ENCODE results near the gene CD164.
"Not testable (repeated sequence)": the region's sequence is repeated elsewhere in the genome, so short reads cannot be mapped to it uniquely, and the experiment has no call there.

Gene CD164

DNA sequence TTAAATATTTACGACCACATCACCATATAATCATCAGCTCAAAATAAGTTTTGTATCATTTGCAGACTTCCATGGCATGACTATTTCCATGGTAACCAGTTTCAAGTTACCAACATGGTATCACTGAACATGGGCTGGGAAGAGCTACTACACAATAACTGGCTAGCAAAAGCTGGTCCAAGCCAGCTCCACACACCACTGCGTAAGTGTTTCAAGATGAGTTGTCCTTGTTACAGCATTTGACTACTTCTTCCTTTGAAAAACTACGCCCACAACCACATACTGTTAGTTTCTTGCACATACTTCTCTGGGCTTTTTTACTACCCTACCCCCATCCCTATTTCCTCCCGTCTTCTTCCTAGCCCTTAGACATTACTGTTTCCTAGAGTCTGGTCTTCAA is 8.5 kb downstream of the CD164 start:
- peak; percentile 84 for DNase-seq

DNA sequence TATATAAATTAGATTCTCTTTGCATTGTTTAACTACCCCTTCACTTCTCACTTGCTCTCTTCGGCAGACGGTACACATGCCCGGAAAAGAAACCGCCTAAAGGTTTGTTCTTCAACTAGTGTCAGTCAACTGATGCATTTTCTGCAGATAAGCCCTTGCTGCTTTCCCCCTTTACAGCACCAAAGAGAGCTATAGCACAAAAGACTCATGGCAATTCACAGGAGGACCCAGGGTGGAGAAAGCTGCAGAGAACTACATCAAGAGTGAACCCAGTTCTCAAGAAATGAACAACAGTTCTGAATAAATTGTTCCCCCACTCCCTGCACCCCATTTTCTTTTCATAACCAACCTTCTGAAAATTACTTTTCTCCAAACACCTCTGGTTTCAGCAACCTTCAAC is 8.9 kb downstream of the CD164 start:
- no peak for DNase-seq

DNA sequence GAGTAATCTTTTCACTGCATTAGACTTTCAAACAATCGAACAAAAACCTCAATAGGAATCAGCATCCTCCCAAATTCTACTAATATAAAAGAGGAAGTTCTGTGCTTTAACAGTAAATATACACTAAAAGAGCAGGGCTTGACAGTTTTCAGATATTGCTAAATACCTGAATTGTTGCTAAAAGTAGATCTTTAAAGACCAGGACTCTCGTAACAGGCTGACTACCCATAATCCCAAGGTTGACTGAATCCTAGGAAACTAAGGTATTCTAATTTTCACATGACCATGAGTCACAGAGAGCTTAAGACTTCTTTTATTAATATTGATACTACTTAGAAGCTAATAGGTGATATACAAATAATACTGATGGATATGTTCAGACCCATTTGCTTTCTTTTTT is 10.1 kb downstream of the CD164 start:
- DNase-seq: peak; percentile 42

DNA sequence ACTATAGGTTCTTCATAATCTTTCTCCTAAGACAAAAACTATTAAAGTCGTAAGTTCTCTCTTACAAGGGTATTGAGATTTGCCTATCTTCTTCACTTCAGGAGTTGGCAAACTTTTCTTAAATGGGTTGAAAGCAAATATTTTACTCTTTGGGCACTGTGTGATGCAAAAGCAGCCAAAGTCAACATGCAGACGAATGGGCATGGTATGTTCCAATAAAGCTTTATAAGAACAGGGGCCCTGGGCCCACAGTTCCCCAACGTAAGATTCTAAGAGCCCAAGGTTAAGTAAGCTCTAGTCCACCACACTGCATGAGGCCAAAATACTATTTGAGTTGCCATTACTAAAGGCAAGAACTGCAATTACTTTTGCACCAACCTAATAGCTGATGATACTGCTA is 11.5 kb downstream of the CD164 start:
- no peak for DNase-seq

DNA sequence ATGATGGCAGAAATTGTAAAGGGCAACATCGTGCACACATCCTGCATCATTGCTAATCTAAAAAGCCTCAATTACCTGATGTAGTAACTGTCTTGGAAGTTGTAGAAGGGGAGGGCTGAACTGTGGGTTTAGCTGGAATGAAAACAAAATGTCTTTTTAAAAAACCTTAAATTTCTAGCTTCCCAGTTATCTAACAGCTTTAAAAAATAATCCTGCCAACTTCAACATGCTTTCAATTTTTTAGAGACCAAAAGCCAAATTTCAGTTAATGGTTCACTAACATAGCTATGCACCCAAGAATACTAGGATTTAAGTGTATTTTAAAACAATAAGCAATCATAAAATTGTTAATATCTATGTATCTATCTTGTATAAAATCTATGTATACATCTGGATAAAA is 11.9 kb downstream of the CD164 start:
- DNase-seq: no peak

DNA sequence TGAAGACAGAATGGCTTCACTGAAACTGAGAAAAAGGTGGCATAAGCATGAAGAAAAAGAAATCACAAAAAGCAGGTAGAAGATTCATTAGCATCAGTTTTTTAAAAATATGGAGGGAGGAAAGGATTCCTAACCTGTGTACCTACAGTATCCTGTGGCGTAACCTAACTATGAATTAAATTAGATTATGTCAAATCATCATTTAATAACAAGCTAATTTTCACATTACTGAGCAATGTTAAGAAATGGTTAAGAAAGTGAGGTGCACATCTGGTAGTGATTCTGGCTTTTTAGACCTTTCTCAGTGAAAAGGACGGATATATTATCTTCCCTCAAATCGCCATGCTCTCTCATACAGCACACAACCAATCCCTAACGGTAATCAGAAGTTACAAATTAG is 12.5 kb downstream of the CD164 start:
- no peak for DNase-seq

DNA sequence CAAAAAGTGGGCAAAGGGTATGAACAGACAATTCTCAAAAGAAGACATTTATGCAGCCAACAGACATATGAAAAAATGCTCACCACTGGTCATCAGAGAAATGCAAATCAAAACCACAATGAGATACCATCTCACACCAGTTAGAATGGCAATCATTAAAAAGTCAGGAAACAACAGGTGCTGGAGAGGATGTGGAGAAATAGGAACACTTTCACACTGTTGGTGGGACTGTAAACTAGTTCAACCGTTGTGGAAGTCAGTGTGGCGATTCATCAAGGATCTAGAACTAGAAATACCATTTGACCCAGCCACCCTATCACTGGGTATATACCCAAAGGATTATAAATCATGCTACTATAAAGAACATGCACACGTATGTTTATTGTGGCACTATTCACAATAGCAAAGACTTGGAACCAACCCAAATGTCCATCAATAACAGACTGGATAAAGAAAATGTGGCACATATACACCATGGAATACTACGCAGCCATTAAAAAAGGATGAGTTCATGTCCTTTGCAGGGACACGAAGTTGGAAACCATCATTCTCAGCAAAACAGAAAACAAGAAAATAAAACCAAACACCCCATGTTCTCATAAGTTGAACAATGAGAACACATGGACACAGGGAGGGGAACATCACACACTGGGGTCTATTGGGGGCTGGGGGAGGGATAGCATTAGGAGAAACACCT is 17.7 kb downstream of the CD164 start:
- not testable (repeated sequence) for DNase-seq

DNA sequence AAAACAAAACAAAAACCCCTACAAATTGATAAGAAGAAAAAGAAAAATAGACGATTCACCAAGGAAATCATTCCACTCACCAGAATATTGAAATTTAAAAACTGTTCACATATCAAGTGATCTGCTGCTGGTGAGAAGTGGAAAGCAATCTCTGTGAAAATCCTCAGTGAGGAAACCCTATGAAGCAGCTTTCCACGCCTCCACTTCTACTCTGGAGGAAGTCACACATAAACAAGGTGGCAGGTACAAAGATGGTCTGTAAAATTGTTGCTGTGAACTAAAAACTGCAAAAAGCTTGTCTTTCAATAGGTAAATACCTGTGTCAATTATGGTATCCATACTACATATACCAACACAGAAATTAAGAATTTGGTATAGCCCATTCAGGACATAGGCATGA is 18.5 kb downstream of the CD164 start:
- DNase-seq: no peak

DNA sequence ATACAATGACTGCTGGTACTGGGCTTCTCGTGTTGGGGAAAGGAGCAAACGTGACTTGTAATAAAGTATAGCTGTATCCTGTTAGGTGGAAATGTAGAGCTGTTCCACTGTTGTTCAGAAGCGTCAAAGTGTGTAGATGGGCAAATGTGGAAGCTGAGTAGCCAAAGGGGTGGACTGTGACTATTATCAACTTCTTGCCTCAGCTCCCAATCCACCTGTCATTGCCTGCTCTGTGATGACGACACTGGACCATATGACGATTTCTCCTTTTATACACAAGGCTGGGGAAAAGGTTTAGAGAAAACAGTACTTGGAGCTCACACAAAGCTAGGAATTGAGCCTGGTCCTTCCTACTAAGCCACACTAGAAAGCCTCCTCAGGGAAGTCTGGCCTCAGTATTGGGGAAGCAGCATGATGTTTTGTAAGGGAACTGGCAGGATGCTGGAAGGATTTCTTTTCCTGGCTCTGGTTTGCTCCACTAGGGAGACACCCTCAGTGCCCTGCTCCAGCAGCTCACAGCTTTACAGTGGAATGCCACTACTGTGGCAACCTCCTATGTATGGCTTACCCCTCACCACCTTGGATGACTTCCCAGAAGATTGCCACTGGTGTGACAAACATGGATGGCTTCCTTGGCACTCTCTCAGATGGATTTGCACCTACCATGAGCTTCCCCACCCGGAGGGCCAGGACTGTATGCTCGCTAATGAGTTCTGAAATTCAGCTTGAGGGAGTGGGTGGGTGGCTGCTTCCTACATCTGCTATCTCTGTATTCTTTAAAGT is 20.0 kb downstream of the CD164 start:
- no peak for DNase-seq

DNA sequence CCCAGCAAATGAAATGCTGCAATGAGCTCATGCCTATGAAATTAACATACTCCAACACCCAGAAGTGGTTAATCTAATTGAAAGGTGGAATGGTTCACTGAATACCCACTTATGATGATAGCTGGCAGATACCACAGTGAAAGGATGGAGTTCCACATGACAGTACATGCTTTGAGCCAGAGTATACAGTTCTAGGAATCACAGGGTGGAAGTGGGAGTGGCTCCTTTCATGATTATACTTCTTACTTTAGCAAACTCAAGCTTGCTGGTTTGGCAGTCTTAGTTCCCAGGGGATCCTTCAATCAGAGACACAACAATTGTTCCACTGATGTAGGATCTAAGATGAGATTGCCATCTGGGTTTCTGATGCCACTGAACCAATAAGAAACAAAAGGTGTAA is 21.5 kb downstream of the CD164 start:
- no peak for DNase-seq

DNA sequence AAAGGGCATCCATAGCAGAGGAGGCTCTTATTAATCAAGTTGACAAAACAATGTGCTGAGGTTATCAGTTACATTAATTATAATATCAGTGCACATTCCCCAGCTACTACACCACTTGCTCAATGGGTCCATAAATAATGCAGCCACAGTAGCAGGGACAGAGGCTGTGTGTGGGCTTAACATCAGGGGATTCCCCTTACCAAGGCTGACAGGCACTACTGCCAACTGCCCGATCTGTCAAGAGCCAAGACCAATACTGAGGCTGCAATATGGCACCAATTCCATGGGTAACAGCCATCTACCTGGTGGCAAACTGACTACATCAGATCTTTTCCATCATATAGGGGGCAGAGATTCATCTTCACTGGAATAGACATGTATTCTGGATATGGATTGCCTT is 22.0 kb downstream of the CD164 start:
- DNase-seq: no peak

DNA sequence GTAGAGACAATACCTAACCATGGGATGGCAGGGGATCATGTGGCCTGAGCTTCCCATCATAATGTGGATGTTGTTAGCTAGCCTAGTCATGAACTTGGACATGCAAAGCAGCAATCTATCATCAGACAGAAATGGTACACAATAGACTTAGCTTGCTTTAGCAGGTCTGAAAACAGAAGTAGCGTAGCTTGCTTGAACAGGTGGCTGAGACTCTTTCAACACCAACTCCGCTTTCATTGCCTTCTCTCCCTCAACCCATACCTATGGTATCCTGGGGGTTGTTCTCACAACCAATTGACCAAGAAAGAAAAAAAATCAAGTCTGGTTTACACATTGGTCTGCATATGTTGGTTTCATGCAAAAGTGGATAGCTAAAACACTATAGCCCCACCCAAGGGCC is 23.0 kb downstream of the CD164 start:
- no peak for DNase-seq

DNA sequence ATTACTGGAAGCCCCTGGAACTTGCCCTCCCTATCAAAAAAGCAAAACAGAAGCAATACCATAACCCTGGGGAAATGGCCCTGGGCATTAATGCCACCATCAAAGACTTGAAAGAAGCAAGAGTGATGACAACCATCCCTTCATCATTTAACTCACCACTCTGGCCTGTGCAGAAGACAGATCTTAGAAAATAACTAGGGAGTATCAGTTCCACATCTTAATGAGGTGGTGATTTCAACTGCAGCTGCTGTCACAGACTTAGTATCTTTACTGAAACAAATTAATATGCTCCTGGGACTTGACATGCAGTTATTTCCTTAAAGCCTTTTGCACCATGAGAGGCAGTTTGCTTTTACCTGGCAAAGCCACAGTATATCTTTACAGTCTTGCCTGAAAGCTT is 24.1 kb downstream of the CD164 start:
- DNase-seq: no peak

DNA sequence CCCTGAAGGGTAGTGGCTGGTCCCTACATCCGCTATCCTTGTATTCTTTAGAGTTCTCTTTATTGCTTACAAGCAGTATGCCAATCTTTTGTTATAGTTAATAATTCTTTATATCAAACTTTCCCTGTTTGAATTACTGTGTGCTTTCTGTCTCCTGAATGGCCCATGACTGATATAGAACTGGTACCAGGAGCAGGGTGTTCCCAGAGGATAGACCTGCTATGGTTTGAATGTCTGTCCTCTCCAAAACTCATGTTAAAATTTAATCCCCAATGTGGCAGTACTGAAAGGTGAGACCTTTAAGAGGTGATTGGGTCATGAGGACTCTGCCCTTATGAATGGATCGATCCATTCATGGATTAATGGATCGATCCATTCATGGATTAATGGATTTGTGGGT is 26.0 kb downstream of the CD164 start:
- no peak for DNase-seq

DNA sequence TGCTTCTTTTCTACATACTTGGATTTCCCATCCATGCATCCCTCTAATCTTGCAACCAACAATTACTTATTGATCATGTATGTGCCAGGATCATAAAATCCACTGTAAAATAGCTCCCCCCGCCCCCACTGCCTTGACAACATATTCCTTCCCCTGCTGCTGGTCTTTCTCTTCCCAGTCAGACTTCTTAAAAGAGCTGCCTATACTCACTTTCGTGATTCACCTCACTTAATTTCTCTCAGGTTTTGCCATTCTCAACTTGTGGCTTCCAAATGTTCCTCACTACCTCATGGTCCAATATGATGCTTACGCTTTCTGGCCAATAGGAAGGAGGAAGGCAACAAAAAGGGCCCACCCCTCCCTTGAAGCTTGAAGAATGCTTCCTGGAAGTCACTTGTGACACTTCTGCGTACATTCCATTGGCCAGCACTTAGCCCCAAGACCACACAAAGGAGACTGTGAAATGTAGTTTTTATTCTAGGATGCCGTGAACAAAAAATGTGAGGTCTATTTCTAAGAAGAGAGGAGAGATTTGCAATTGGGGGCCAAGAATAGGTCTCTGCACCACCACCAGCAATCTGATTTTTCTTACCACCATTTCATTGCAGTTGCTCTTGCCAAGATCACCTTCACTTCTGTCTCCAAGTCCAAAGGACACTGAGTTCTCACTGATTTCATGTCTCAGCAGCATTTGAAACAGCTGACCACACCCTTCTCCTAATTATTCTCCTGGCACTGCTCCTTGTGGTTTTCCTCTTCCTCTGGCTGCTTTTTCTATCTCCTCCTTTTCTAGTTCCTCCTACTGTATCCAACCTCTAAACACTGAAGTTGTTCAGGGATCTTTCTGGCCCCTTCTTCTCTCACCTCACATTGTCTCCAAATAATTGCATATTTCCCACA is 30.8 kb downstream of the CD164 start:
- no peak for DNase-seq

DNA sequence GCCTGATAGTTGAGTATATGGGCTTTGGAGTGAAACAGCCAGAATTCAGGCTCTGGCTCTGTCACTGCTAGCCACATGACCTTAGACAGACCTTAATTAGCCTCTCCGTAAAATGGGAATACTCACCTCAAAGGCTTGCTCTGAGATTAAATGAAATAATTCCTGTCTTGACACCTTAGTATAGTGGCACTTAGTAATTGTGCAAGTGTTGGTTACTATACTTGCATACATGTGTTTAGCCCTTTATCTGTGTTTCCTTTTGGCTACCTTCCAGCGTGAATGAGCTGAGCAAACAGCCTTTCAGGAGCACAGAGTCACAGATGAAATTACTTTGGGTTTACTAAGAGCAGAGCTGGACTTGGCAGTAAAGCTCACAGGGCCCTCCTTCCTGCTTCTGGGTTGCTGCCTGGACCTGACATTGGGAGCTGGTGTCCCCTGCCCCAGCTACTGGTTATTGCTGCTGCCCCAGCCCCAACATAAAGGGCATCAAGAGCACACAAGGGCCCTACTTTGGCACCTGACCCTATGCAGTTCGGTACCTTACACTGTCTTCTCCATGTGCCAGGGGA is 32.8 kb downstream of the CD164 start:
- no peak for DNase-seq

DNA sequence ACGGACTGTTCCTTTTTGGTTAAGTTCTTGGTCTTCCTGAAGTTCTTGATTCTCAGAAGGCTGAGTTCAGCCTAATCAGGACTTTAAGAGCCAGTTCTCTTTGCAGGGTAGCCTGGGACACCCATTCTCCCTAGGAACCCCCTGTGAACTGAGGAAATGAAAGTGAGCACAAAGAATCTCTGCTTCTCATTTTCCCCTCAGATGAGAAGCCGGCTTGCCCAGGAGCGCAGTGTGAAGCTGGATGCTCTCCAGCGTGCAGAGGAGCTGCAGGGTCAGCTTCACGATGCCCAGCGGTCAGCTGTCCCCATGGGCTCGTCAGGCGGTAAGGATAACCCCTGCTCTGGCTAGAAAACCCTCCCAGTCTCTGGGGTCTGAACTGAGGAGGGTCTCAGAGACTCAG is 34.0 kb downstream of the CD164 start:
- DNase-seq: peak; percentile 41

DNA sequence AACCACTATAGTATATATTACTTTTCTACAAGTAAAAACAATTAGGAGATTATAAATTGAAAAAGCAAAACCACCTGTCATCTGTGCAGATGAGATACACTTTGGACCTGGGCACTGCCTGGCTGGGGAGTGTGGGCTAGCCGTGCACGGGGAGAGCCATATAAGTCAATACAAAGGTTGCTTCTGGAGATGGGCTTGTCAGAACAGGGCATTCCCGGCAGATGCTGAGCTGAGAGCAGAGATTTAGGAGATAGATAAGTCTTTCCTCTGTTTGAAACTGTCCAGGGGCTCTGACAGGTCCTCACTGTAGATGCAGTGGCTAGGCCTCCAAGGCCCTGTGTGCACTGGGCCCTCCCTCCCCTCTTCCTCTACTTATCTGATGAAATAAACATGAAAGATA is 34.5 kb downstream of the CD164 start:
- no peak for DNase-seq

DNA sequence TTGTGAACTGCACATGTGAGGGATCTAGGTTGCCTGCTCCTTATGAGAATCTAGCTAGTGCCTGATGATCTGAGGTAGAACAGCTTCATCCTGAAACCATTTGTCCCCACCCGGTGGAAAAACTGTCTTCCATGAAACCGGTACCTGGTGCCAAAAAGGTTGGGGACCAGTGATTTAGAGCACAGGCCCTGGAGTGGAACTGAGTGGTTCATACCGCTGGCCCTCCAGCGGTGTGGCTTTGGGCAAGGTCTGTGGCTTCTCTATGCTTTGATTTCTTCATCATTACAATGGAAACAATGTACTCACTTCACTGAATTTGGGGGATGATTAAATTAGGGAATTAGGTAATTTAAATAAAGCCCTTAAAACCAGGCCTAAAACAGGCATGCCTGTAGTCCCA is 36.3 kb downstream of the CD164 start:
- DNase-seq: no peak

DNA sequence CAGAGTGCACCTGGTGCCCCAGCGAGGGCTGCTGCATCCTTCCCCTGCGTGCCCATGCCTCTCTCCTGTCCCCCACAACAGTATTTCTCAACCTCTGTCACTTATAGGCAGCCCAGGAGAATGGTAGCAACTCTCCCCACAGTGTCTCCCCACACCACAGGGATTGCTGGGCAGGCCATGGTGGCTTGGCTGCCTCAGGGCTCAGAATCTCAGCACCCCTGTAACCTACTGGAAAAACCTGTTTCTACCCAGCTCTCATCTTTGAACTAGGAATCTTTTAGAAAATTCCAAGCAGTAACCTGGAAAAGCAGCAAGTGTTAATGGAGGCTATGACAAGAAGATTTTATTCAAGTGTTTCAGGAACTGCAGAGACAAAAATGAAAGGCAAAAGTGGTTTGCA is 38.0 kb downstream of the CD164 start:
- no peak for DNase-seq

DNA sequence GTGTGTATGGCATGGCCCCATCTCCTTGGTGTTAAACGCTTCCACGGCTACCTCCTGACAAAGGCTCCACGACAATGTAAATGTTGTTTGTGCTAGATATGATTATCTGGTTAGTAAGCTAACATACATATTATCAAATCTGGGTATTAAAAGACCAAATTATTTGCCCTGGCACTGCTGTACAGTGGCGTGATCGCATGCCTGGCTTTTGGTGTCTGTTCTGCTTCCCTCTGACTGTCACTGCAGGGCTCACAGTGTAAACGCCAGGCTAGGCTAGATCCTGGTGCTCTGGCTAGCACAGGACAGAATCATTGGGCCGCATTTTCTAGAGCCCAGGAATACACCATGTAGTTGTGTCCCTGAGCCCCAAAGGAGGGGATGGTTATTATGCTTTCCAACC is 38.7 kb downstream of the CD164 start:
- DNase-seq: no peak

DNA sequence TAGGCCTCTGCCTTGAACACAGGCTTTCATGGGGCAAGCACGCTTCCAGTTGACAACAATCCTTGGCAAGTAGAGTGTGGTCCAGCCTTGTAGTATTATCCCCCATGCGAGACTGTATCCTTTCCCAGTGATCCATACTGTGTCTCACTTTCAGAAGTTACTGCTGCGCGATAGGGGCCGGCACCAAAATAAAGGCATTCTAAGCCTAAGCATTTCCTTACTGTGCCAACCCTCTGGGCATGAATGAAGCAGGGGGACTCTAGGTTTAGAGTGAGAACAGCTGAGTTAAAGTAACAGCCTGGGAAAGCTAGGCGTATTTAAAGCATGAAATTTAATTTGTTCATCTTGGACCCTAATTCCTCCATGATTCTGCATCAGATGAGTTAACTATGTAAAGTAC is 39.4 kb downstream of the CD164 start:
- no peak for DNase-seq

DNA sequence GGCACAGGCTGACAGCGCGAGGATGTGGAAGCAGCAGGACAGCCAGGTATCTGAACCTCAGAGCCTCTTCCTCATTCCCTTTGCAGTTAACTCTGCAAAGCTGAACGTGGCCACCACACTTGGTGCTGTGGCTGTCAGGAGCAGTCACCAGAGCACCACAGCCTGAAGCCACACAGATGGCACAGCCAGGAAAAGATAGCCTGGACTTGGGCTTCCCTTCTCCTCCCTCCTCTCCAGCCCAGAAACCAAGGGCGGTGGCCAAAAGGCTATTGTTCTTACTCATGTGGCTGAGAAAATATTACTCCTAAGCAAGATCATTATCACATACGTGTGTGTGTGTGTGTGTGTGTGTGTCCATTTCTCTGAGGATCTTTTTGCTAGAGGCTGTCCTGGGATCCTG is 39.8 kb downstream of the CD164 start:
- DNase-seq: no peak

Data from suppressor macrophage treated with lipopolysaccharide for 4 hours (primary cell).